ENCODE data around the gene FNDC3B.

DNA sequence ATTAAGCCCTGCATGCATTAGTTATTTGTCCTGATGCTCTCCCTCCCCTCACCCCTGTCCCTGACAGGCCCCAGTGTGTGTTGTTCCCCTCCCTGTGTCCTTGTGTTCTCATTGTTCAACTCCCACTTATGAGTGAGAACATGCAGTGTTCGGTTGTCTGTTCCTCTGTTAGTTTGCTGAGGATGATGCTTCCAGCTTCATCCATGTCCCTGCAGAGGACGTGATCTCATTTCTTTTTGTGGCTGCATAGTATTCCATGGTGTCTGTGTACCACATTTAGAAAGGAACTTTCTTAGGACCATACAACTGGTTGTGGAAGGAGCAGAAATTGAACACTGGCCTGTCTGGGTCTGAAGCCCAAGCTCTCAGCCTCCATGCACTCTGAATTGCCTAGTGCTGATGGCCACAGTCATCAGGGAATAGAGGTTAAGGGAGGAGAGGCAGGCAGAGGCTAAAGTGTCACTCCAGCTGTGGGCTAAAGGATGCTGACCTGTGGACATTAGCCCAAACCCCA is 138.5 kb downstream of the FNDC3B start:
- TF ChIP-seq POLR2A (IDR thresholded peaks at IDR 0.05; ENCODE audit: extremely low read depth, insufficient read length) (no peak), CTCF (IDR thresholded peaks at IDR 0.05; ENCODE audit: low read depth, low read length) (no peak), MAX (IDR thresholded peaks at IDR 0.05; ENCODE audit: low read depth, low read length) (no peak), MYC (IDR thresholded peaks at IDR 0.05; ENCODE audit: low read depth, low read length) (no peak)
